ENCODE results near the gene FAM89A. TPM values are rescaled to one million over a fixed set of nuclear protein-coding genes. Genes with fewer than 3 reads are reported as not detected.

The FAM89A gene
- polyA plus RNA-seq, 1 experiment = 15.6 TPM

- peaks cover 2% of the 10 kb centered on the region; the same call in 1 of the 2 replicates for H3K27me3 ChIP-seq (ENCODE audit: control insufficient read depth, insufficient read depth, low read length)
- TF ChIP-seq, protein P1, sequence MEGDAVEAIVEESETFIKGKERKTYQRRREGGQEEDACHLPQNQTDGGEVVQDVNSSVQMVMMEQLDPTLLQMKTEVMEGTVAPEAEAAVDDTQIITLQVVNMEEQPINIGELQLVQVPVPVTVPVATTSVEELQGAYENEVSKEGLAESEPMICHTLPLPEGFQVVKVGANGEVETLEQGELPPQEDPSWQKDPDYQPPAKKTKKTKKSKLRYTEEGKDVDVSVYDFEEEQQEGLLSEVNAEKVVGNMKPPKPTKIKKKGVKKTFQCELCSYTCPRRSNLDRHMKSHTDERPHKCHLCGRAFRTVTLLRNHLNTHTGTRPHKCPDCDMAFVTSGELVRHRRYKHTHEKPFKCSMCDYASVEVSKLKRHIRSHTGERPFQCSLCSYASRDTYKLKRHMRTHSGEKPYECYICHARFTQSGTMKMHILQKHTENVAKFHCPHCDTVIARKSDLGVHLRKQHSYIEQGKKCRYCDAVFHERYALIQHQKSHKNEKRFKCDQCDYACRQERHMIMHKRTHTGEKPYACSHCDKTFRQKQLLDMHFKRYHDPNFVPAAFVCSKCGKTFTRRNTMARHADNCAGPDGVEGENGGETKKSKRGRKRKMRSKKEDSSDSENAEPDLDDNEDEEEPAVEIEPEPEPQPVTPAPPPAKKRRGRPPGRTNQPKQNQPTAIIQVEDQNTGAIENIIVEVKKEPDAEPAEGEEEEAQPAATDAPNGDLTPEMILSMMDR (IDR thresholded peaks at IDR 0.05; ENCODE audit: insufficient read depth, low read depth, low read length) = no peak
- H3K4me3 ChIP-seq (ENCODE audit: low read depth, low read length) = no peak overlapping the region
- ChIA-PET POLR2A (no interaction called here), CTCF (no interaction called here)
- no peaks in the 10 kb centered on the region for H3K36me3 ChIP-seq (ENCODE audit: control insufficient read depth, insufficient read depth, low read length)
- no peak for DNase-seq (ENCODE audit: low read depth)
These were observed 24.4 kb upstream of the FAM89A start for GRCh38 chr1:231064418-231064817.

DNA sequence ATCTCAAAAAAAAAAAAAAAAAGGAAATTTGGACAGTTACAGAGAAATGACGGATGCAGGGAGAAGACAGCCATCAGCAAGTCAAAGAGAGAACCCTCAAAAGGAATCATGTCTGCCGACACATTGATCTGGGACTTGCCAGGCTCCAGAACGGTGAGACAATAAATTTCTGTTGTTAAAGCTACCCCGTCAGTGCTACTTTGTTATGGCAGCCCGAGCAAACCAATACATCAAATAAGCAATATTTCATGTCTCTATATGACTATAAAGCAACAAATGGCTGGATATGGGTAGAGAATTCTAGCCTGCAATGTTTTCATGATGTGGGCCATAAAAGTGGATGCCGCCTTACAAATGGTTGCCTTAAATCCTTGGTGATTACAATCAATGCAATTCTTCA, 23.3 kb upstream of the FAM89A start:
- Histone ChIP-seq H3K27me3 (ENCODE audit: control insufficient read depth, insufficient read depth, low read length) (peaks cover 2% of the 10 kb centered on the region; the same call in 1 of the 2 replicates), H3K4me3 (ENCODE audit: low read depth, low read length) (no peak overlapping the region), H3K36me3 (ENCODE audit: control insufficient read depth, insufficient read depth, low read length) (no peaks in the 10 kb centered on the region)
- ChIA-PET CTCF (interaction anchor here (0.6 kb wide), 1 partner anchor 36 kb away, joined by 3 read pairs; no protein-coding TSS in a partner anchor), POLR2A (no interaction called here)
- TF ChIP-seq, protein P1 (IDR thresholded peaks at IDR 0.05; ENCODE audit: insufficient read depth, low read depth, low read length) = no peak
- DNase-seq (ENCODE audit: low read depth) = no peak

DNA sequence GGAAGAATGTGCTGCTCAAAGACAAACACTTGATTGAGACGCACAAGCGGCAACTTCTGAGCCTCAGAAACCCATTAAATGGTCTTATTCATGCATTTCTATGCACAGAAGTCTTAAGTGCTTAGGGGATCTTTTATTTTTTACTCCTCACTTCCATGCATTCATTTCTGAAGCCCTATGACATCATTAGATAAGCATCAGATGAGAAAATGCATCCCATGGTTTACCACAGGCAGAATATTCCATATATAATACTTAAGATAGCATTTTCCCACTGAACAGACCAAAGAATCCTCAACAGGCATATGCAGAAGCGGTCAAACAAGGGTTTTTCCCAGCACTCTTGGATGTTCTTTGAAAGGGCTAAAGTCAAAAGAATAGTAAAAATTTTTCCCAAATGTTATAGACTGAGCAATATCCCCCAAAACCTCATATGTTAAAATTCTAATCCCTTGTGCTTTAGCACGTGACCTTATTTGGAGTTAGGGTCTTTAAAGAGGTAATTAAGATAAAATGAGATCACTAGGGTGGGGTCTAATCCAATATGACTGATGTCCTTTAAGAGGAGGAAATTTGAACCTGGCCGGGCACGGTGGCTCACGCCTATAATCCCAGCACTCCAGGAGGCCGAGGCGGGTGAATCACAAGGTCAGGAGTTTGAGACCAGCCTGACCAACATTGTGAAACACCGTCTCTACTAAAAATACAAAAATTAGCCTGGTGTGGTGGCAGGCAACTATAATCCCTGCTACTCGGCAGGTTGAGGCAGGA, 22.6 kb upstream of the FAM89A start:
- Histone ChIP-seq H3K27me3 (ENCODE audit: control insufficient read depth, insufficient read depth, low read length) (peaks cover 2% of the 10 kb centered on the region; the same call in 1 of the 2 replicates), H3K36me3 (ENCODE audit: control insufficient read depth, insufficient read depth, low read length) (no peaks in the 10 kb centered on the region), H3K4me3 (ENCODE audit: low read depth, low read length) (no peak overlapping the region)
- ChIA-PET CTCF (no interaction called here), POLR2A (no interaction called here)
- TF ChIP-seq, protein P1 (IDR thresholded peaks at IDR 0.05; ENCODE audit: insufficient read depth, low read depth, low read length) = no peak
- DNase-seq (ENCODE audit: low read depth) = no peak

GRCh38 chr1:231059566-231060193, 19.6 kb upstream of the FAM89A start:
- ChIA-PET POLR2A (no interaction called here), CTCF (interaction anchor here (1.1 to 1.2 kb wide), 2 partner anchors 11 to 32 kb away, joined by 4 to 5 read pairs; no protein-coding TSS in a partner anchor)
- H3K27me3 ChIP-seq (ENCODE audit: control insufficient read depth, insufficient read depth, low read length) = no peaks in the 10 kb centered on the region; the same call in 1 of the 2 replicates
- no peaks in the 10 kb centered on the region for H3K36me3 ChIP-seq (ENCODE audit: control insufficient read depth, insufficient read depth, low read length)
- TF ChIP-seq, protein P1 (IDR thresholded peaks at IDR 0.05; ENCODE audit: insufficient read depth, low read depth, low read length) = no peak
- no peak overlapping the region for H3K4me3 ChIP-seq (ENCODE audit: low read depth, low read length)
- DNase-seq (ENCODE audit: low read depth) = no peak

DNA sequence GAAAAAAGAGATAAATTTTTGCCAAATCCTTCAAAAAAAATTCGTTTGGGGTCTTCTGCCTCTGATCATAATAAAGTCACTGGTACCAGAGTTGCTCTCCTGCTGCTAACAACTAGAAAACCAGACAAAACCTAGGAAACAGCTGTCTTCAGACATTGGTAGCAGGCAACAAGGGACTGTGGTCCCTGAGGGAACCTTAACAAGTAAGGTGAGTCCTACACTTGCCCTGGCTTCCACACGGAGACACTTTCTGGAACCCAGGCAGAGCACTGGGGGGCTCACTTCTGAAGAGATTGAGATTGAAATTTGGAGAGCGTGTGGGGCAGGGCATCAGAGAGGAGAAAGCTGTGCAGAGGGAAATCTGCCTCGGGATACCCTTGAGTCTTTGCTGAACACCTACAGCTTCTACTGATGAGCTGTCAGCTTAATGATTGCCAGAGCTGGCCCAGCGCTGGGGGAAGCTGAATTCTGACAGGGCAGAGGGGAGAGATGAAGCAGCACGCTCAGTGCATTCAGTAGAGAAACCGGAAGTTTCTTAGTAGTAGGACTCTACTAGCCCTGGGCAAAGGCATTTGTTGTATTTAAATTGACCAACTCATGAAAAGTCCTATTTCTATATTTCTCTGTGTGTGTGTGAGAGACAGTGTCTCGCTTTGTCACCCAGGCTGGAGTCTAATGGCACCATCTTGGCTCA, 18.5 kb upstream of the FAM89A start:
- no peak overlapping the region for H3K4me3 ChIP-seq (ENCODE audit: low read depth, low read length)
- POLR2A ChIA-PET = no interaction called here
- H3K27me3 ChIP-seq (ENCODE audit: control insufficient read depth, insufficient read depth, low read length) = no peaks in the 10 kb centered on the region; the same call in 1 of the 2 replicates
- DNase-seq (ENCODE audit: low read depth) = no peak
- no peaks in the 10 kb centered on the region for H3K36me3 ChIP-seq (ENCODE audit: control insufficient read depth, insufficient read depth, low read length)
- CTCF ChIA-PET = interaction anchor here (1.2 kb wide), 1 partner anchor 33 kb away, joined by 5 read pairs; no protein-coding TSS in a partner anchor
- TF ChIP-seq, protein P1 (IDR thresholded peaks at IDR 0.05; ENCODE audit: insufficient read depth, low read depth, low read length) = no peak

All from BJ (cell line).